ENCODE measurements around the gene TGFBRAP1. TPM values are rescaled to one million over a fixed set of nuclear protein-coding genes. Genes with fewer than 3 reads are reported as not detected.

The TGFBRAP1 gene
- total and polyA plus RNA-seq, 4 donors, result 1.8 to 10.4 (median 6.8) TPM

- TF ChIP-seq ATF3 (IDR thresholded peaks at IDR 0.05) (no peak), TAF1 (conservative IDR thresholded peaks at IDR 0.05) (no peak), SP1 (IDR thresholded peaks at IDR 0.05) (no peak), JUND (IDR thresholded peaks at IDR 0.05) (no peak), HNF4A (conservative IDR thresholded peaks at IDR 0.05) (no peak), EGR1 (IDR thresholded peaks at IDR 0.05; ENCODE audit: low read depth in 2 of 2) (no peak), CTCF (IDR thresholded peaks at IDR 0.05; ENCODE audit: low read depth, low read length, missing input control) (no peak), HNF4G (IDR thresholded peaks at IDR 0.05) (no peak), FOXA1 (IDR thresholded peaks at IDR 0.05) (no peak)
These were observed 113.8 kb downstream of the TGFBRAP1 start (continued) for GRCh38 chr2:105215586-105216192.

Other genes starting within 250 kb of the TGFBRAP1 start
- not detected for gene GPR45, start 88.0 kb downstream of the TGFBRAP1 start, total RNA-seq
- gene GPR45, start 88.0 kb downstream of the TGFBRAP1 start, polyA plus RNA-seq, result not detected
- gene C2orf49, start 7.8 kb upstream of the TGFBRAP1 start, total RNA-seq, result 1 to 10 TPM; 8.2 TPM
- 1 to 10 TPM; 3.3 to 8.1 TPM for gene C2orf49, start 7.8 kb upstream of the TGFBRAP1 start, polyA plus RNA-seq
- 1 to 10 TPM; 4.7 to 8.3 TPM for gene FHL2, start 69.3 kb upstream of the TGFBRAP1 start, total RNA-seq
- gene FHL2, start 69.3 kb upstream of the TGFBRAP1 start, polyA plus RNA-seq, result 1 to 10 TPM; 3.9 to 9.0 TPM

All from liver (tissue), 5 donors.